Activated naive CD4-positive, alpha-beta T cell treated with anti-CD3 and anti-CD28 coated beads, Interleukin-2, amount 10 ng/mL, durations not matched to agents 7 days and 5 days (primary cell): ENCODE results near the gene LLPH.
A peak's percentile ranks its signal among the peaks of the same experiment; 100 is the strongest.

Experiments used
- CTCF ChIA-PET: fragments of 350-600 bp; sonication (Branson Sonifier 250); formaldehyde crosslinking; loops from one replicate; lab custom pipeline; 2021; ENCODE audit warnings: antibody characterized with exemption; lab: Charles Lee
- DNase-seq: peaks from one replicate; pipeline ENCODE4 v3.0.0-alpha.2; 2020
- H3K27ac Mint-ChIP-seq: one replicate; pipeline ENCODE4 v1.8.0; 2021; ENCODE audit warnings: mild to moderate bottlenecking, moderate library complexity, mixed read lengths
- H3K27me3 Mint-ChIP-seq: one replicate; pipeline ENCODE4 v1.8.0; 2021; ENCODE audit warnings: mild to moderate bottlenecking, mixed read lengths
- H3K36me3 Mint-ChIP-seq: one replicate; pipeline ENCODE4 v1.8.0; 2021; ENCODE audit warnings: mixed read lengths
- H3K4me1 Mint-ChIP-seq: one replicate; pipeline ENCODE4 v1.8.0; 2021; ENCODE audit warnings: mixed read lengths
- H3K4me3 Mint-ChIP-seq: one replicate; pipeline ENCODE4 v1.8.0; 2021; ENCODE audit warnings: mild to moderate bottlenecking, moderate library complexity, mixed read lengths
- H3K9me3 Mint-ChIP-seq: one replicate; pipeline ENCODE4 v1.8.0; 2021; ENCODE audit warnings: mixed read lengths

The LLPH gene

GRCh38 chr12:66131067-66131688 is 628 bp upstream of the LLPH start:
- peaks cover 41% of the 10 kb centered on the region for H3K36me3 Mint-ChIP-seq
- peak overlapping the region; percentile 97 for H3K27ac Mint-ChIP-seq
- peaks cover 56% of the 10 kb centered on the region for H3K4me1 Mint-ChIP-seq
- DNase-seq, result no peak
- H3K4me3 Mint-ChIP-seq, result peak overlapping the region; percentile 93
- CTCF ChIA-PET, result interaction anchor here (0.5 to 3.4 kb wide), 6 partner anchors 9 to 1329 kb away, joined by 3 to 27 read pairs (median 6); partner anchors contain the start of gene TMBIM4
- H3K9me3 Mint-ChIP-seq, result no peaks in the 10 kb centered on the region
- no peaks in the 10 kb centered on the region for H3K27me3 Mint-ChIP-seq

- H3K36me3 Mint-ChIP-seq, result peaks cover 49% of the 10 kb centered on the region
- H3K27me3 Mint-ChIP-seq, result no peaks in the 10 kb centered on the region
- peaks cover 62% of the 10 kb centered on the region for H3K4me1 Mint-ChIP-seq
- peak overlapping the region; percentile 97 for H3K27ac Mint-ChIP-seq
- CTCF ChIA-PET, result interaction anchor here (2.0 to 3.4 kb wide), 2 partner anchors 15 to 140 kb away, joined by 6 to 27 read pairs; no protein-coding TSS in a partner anchor
- no peak for DNase-seq
- no peaks in the 10 kb centered on the region for H3K9me3 Mint-ChIP-seq
- peak overlapping the region; percentile 93 for H3K4me3 Mint-ChIP-seq
Measured at GRCh38 chr12:66129934-66130266, 650 bp downstream of the LLPH start.

- CTCF ChIA-PET, result no interaction called here
- H3K27ac Mint-ChIP-seq, result no peak overlapping the region
- peaks cover 57% of the 10 kb centered on the region for H3K4me1 Mint-ChIP-seq
- no peak for DNase-seq
- no peak overlapping the region for H3K4me3 Mint-ChIP-seq
- no peaks in the 10 kb centered on the region for H3K9me3 Mint-ChIP-seq
- H3K27me3 Mint-ChIP-seq, result no peaks in the 10 kb centered on the region
- peaks cover 53% of the 10 kb centered on the region for H3K36me3 Mint-ChIP-seq
Measured at GRCh38 chr12:66127650-66128049, 2.9 kb downstream of the LLPH start.

GRCh38 chr12:66120477-66120876 is 10.1 kb downstream of the LLPH start:
- Mint-ChIP-seq H3K4me1 (peaks cover 14% of the 10 kb centered on the region), H3K9me3 (no peaks in the 10 kb centered on the region), H3K4me3 (no peak overlapping the region), H3K36me3 (peaks cover 38% of the 10 kb centered on the region), H3K27me3 (no peaks in the 10 kb centered on the region), H3K27ac (no peak overlapping the region)
- CTCF ChIA-PET, result interaction anchor here (0.7 kb wide), 1 partner anchor 815 kb away, joined by 3 read pairs; no protein-coding TSS in a partner anchor
- no peak for DNase-seq

- peaks cover 32% of the 10 kb centered on the region for H3K36me3 Mint-ChIP-seq
- no peaks in the 10 kb centered on the region for H3K27me3 Mint-ChIP-seq
- H3K4me1 Mint-ChIP-seq, result peaks cover 11% of the 10 kb centered on the region
- DNase-seq, result no peak
- no peaks in the 10 kb centered on the region for H3K9me3 Mint-ChIP-seq
- no peak overlapping the region for H3K4me3 Mint-ChIP-seq
- CTCF ChIA-PET, result no interaction called here
- H3K27ac Mint-ChIP-seq, result no peak overlapping the region
Measured at GRCh38 chr12:66119870-66120241, 10.7 kb downstream of the LLPH start.

GRCh38 chr12:66119229-66119869 is 11.2 kb downstream of the LLPH start:
- H3K4me1 Mint-ChIP-seq, result peaks cover 11% of the 10 kb centered on the region
- H3K27me3 Mint-ChIP-seq, result peaks cover under 1% of the 10 kb centered on the region
- CTCF ChIA-PET, result no interaction called here
- no peak for DNase-seq
- no peak overlapping the region for H3K27ac Mint-ChIP-seq
- peaks cover 28% of the 10 kb centered on the region for H3K36me3 Mint-ChIP-seq
- no peak overlapping the region for H3K4me3 Mint-ChIP-seq
- no peaks in the 10 kb centered on the region for H3K9me3 Mint-ChIP-seq

- no peak for DNase-seq
- Mint-ChIP-seq H3K4me1 (peaks cover 11% of the 10 kb centered on the region), H3K9me3 (no peaks in the 10 kb centered on the region), H3K36me3 (peaks cover 20% of the 10 kb centered on the region), H3K27me3 (peaks cover 4% of the 10 kb centered on the region), H3K27ac (no peak overlapping the region), H3K4me3 (no peak overlapping the region)
- CTCF ChIA-PET, result interaction anchor here (1.4 kb wide), 1 partner anchor 11 kb away, joined by 3 read pairs; no protein-coding TSS in a partner anchor
Measured at GRCh38 chr12:66118240-66118891, 12.2 kb downstream of the LLPH start.

GRCh38 chr12:66117242-66117641 is 13.3 kb downstream of the LLPH start:
- H3K9me3 Mint-ChIP-seq, result no peaks in the 10 kb centered on the region
- H3K36me3 Mint-ChIP-seq, result peaks cover 17% of the 10 kb centered on the region
- H3K27me3 Mint-ChIP-seq, result peaks cover 4% of the 10 kb centered on the region
- H3K4me1 Mint-ChIP-seq, result peaks cover 11% of the 10 kb centered on the region
- no peak for DNase-seq
- no peak overlapping the region for H3K27ac Mint-ChIP-seq
- CTCF ChIA-PET, result interaction anchor here (1.4 kb wide), 1 partner anchor 10 kb away, joined by 3 read pairs; no protein-coding TSS in a partner anchor
- H3K4me3 Mint-ChIP-seq, result no peak overlapping the region

GRCh38 chr12:66115071-66115600 is 15.4 kb downstream of the LLPH start:
- Mint-ChIP-seq H3K36me3 (peaks cover 10% of the 10 kb centered on the region), H3K27me3 (peaks cover 4% of the 10 kb centered on the region), H3K9me3 (no peaks in the 10 kb centered on the region), H3K4me1 (peaks cover 8% of the 10 kb centered on the region), H3K27ac (no peak overlapping the region), H3K4me3 (no peak overlapping the region)
- CTCF ChIA-PET, result interaction anchor here (1.4 kb wide), 1 partner anchor 8 kb away, joined by 3 read pairs; no protein-coding TSS in a partner anchor
- DNase-seq, result no peak

GRCh38 chr12:66113471-66113870 is 17.1 kb downstream of the LLPH start:
- Mint-ChIP-seq H3K9me3 (no peaks in the 10 kb centered on the region), H3K27ac (no peak overlapping the region), H3K4me1 (no peaks in the 10 kb centered on the region), H3K36me3 (no peaks in the 10 kb centered on the region), H3K27me3 (peaks cover 4% of the 10 kb centered on the region), H3K4me3 (no peak overlapping the region)
- CTCF ChIA-PET, result no interaction called here
- DNase-seq, result no peak

- Mint-ChIP-seq H3K4me1 (peaks cover 2% of the 10 kb centered on the region), H3K27me3 (peaks cover 4% of the 10 kb centered on the region)
- CTCF ChIA-PET, result no interaction called here
Measured at GRCh38 chr12:66111605-66112004, 18.9 kb downstream of the LLPH start.

GRCh38 chr12:66109056-66109455 is 21.5 kb downstream of the LLPH start:
- CTCF ChIA-PET, result interaction anchor here (0.8 kb wide), 1 partner anchor 506 kb away, joined by 3 read pairs; no protein-coding TSS in a partner anchor
- no peak for DNase-seq
- Mint-ChIP-seq H3K36me3 (no peaks in the 10 kb centered on the region), H3K27ac (no peak overlapping the region), H3K4me3 (no peak overlapping the region), H3K27me3 (peaks cover 5% of the 10 kb centered on the region), H3K4me1 (peaks cover 2% of the 10 kb centered on the region), H3K9me3 (no peaks in the 10 kb centered on the region)

More at GRCh38 chr12:66111605-66112004, 18.9 kb downstream of the LLPH start:
- no peaks in the 10 kb centered on the region for H3K36me3 Mint-ChIP-seq
- H3K9me3 Mint-ChIP-seq, result no peaks in the 10 kb centered on the region
- no peak for DNase-seq
- no peak overlapping the region for H3K4me3 Mint-ChIP-seq
- no peak overlapping the region for H3K27ac Mint-ChIP-seq

- Mint-ChIP-seq H3K4me3 (no peak overlapping the region), H3K27me3 (peaks cover 8% of the 10 kb centered on the region), H3K27ac (no peak overlapping the region), H3K4me1 (peaks cover 2% of the 10 kb centered on the region), H3K36me3 (no peaks in the 10 kb centered on the region), H3K9me3 (no peaks in the 10 kb centered on the region)
- CTCF ChIA-PET, result interaction anchor here (0.8 kb wide), 1 partner anchor 506 kb away, joined by 3 read pairs; no protein-coding TSS in a partner anchor
- DNase-seq, result no peak
Measured at GRCh38 chr12:66108386-66108785, 22.2 kb downstream of the LLPH start.

GRCh38 chr12:66107451-66107915 is 23.1 kb downstream of the LLPH start:
- Mint-ChIP-seq H3K36me3 (no peaks in the 10 kb centered on the region), H3K27me3 (peaks cover 16% of the 10 kb centered on the region), H3K4me3 (no peak overlapping the region), H3K27ac (no peak overlapping the region), H3K9me3 (no peaks in the 10 kb centered on the region), H3K4me1 (peaks cover 2% of the 10 kb centered on the region)
- peak; percentile 57 for DNase-seq
- CTCF ChIA-PET, result interaction anchor here (0.9 to 1.1 kb wide), 4 partner anchors 8 to 551 kb away, joined by 3 read pairs; no protein-coding TSS in a partner anchor
